HepG2 (cell line): Measurements from ENCODE around the gene ACOT13. TPM values are rescaled to one million over a fixed set of nuclear protein-coding genes. Genes with fewer than 3 reads are reported as not detected.
A peak's percentile ranks its signal among the peaks of the same experiment; 100 is the strongest.

Source experiments
- ADNP ChIP-seq: sonication (generic); formaldehyde crosslinking; IDR thresholded peaks from 2 replicates; pipeline ENCODE4 v1.4.0; 2020; ENCODE audit warnings: missing genetic modification reagents
- IRF2 ChIP-seq: IDR thresholded peaks from 2 replicates; pipeline ENCODE4 v1.6.1; 2018; ENCODE audit warnings: missing genetic modification reagents, missing compliant biosample characterization
- KMT2A ChIP-seq: sonication (generic); formaldehyde crosslinking; IDR thresholded peaks from 2 replicates; pipeline ENCODE4 v1.4.0; 2020; ENCODE audit warnings: missing genetic modification reagents
- MED8 ChIP-seq: sonication (generic); formaldehyde crosslinking; IDR thresholded peaks from 2 replicates; pipeline ENCODE4 v1.8.1; 2023; ENCODE audit warnings: mild to moderate bottlenecking, missing genetic modification reagents; ENCODE audit not compliant: insufficient replicate concordance
- NPAS2 ChIP-seq: sonication (generic); formaldehyde crosslinking; IDR thresholded peaks from 2 replicates; pipeline ENCODE4 v1.8.0; 2022; ENCODE audit warnings: mild to moderate bottlenecking, missing genetic modification reagents, borderline replicate concordance
- NR2F2 ChIP-seq: IDR thresholded peaks from 2 replicates; pipeline ENCODE4 v1.6.1; 2012; ENCODE audit warnings: low read depth, inconsistent platforms, borderline replicate concordance
- PAF1 ChIP-seq: IDR thresholded peaks from 2 replicates; pipeline ENCODE4 v1.6.1; 2016; ENCODE audit warnings: missing genetic modification reagents, missing compliant biosample characterization
- POLR2AphosphoS5 ChIP-seq: IDR thresholded peaks from 2 replicates; pipeline ENCODE4 v1.6.1; 2012; ENCODE audit warnings: low read depth, low read length
- PRDM15 ChIP-seq: sonication (generic); formaldehyde crosslinking; IDR thresholded peaks from 2 replicates; pipeline ENCODE4 v1.4.0; 2020; ENCODE audit warnings: missing genetic modification reagents
- RORA ChIP-seq: sonication (generic); formaldehyde crosslinking; IDR thresholded peaks from 2 replicates; pipeline ENCODE4 v1.5.0; 2020; ENCODE audit warnings: mild to moderate bottlenecking, missing genetic modification reagents, moderate library complexity
- SMAD3 ChIP-seq: sonication (generic); formaldehyde crosslinking; IDR thresholded peaks from 2 replicates; pipeline ENCODE4 v1.4.0; 2020; ENCODE audit warnings: missing genetic modification reagents
- ZNF503 ChIP-seq: sonication (generic); formaldehyde crosslinking; IDR thresholded peaks from 2 replicates; pipeline ENCODE4 v1.4.0; 2020; ENCODE audit warnings: missing genetic modification reagents
- ZNF570 ChIP-seq: sonication (generic); formaldehyde crosslinking; IDR thresholded peaks from 2 replicates; pipeline ENCODE4 v1.4.0; 2020; ENCODE audit warnings: mild to moderate bottlenecking, missing genetic modification reagents, borderline replicate concordance
- ZNF710 ChIP-seq: sonication (generic); formaldehyde crosslinking; IDR thresholded peaks from 2 replicates; pipeline ENCODE4 v1.5.0; 2020; ENCODE audit warnings: mild to moderate bottlenecking, missing genetic modification reagents, borderline replicate concordance
- ZNF782 ChIP-seq: sonication (generic); formaldehyde crosslinking; IDR thresholded peaks from 2 replicates; pipeline ENCODE4 v1.4.0; 2020; ENCODE audit warnings: missing genetic modification reagents, mild to moderate bottlenecking, borderline replicate concordance
- polyA plus RNA-seq, 8 experiments: library from polyadenylated mRNA; depleted of rRNA in 3 of 8; stranded (reverse) in 7 of 8; unstranded in 1 of 8; fragments of >200 nt; fragmentation: Illumina TruSeq in 4 of 8; extraction: Trizol in 4 of 8; gene quantifications; 2 replicates each; pipeline versions ENCODE4 v1.2.1 to v1.2.3, GENCODE V29; 2011 to 2016; ENCODE audit warnings: low read depth in 4 of 8, missing spikeins in 1 of 8, mixed read lengths in 1 of 8; ENCODE audit not compliant: insufficient read depth in 1 of 8
- total RNA-seq, 5 experiments: library from RNA; depleted of rRNA; stranded (reverse); fragments of >200 nt; fragmentation: Illumina TruSeq; extraction: Trizol; gene quantifications; 2 replicates each; pipeline ENCODE4 v1.2.3, GENCODE V29; 2016; ENCODE audit warnings: low read depth in 1 of 5
- TF ChIP-seq, protein P1 (sequence below): sonication (generic); formaldehyde crosslinking; IDR thresholded peaks from 2 replicates; pipeline ENCODE4 v1.8.1; 2023; ENCODE audit warnings: mild to moderate bottlenecking, inconsistent platforms, moderate library complexity, missing genetic modification reagents, borderline replicate concordance
- TF ChIP-seq, protein P2 (sequence below): sonication (generic); formaldehyde crosslinking; IDR thresholded peaks from 2 replicates; pipeline ENCODE4 v1.8.1; 2022; ENCODE audit warnings: mild to moderate bottlenecking, missing genetic modification reagents
- TF ChIP-seq, protein P3 (sequence below): sonication (generic); formaldehyde crosslinking; IDR thresholded peaks from 2 replicates; pipeline ENCODE4 v1.5.0; 2020; ENCODE audit warnings: mild to moderate bottlenecking, low read depth, missing genetic modification reagents, borderline replicate concordance

ACOT13 gene
- total and polyA plus RNA-seq, 2 of the 13 experiments (the other 11 are each of a cell fraction or from before 2014, with no cell fraction given), result 31.5 to 45.1 TPM

DNA sequence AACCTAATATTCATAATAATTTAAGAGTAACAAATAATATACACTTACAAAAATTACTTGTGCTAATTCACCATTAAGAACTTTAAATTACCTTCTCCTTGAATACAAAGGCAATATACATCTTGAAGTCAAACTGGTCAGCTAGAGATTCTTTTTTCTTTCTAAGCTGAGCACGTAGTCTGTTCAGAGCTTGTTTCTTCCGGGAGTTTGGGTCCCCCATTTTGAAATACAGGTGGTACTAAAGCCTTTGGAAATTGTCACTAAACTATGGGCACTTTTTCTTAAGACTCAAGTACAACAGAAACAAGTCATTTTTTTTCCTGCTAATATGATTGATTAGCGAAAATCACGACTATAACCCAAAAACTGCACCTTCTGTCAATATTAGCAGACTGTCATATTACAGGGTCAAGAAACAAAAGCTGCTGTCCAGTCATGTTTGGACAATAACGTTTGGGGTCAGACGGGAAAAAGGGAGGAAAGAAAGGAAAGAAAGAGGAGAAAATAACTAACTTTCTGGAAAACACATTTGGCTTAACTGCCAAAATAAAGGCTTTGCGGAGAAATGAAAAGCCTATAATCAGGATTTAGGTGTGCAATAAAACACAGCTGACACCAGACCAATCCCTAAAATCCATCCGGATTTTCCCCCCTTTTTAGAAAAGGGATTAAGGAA, 51.7 kb downstream of the ACOT13 start (continued):
- TF ChIP-seq PRDM15 (CRISPR knock-in tag) (no peak), NPAS2 (CRISPR knock-in tag) (no peak), KMT2A (CRISPR knock-in tag) (0 out of 2 replicates have a peak, but pooled peaks have one; percentile 10), RORA (no peak), ZNF570 (CRISPR knock-in tag) (no peak), POLR2AphosphoS5 (peak; percentile 17; the same call in 1 of the 2 replicates), PAF1 (0 out of 2 replicates have a peak, but pooled peaks have one; percentile 40), NR2F2 (no peak), MED8 (CRISPR knock-in tag) (no peak), ZNF710 (CRISPR knock-in tag) (no peak), ADNP (no peak), ZNF503 (CRISPR knock-in tag) (peak; percentile 9; the same call in 1 of the 2 replicates), SMAD3 (0 out of 2 replicates have a peak, but pooled peaks have one; percentile 16), ZNF782 (CRISPR knock-in tag) (no peak), IRF2 (CRISPR knock-in tag) (0 out of 2 replicates have a peak, but pooled peaks have one; percentile 0)
- TF ChIP-seq, protein P1, sequence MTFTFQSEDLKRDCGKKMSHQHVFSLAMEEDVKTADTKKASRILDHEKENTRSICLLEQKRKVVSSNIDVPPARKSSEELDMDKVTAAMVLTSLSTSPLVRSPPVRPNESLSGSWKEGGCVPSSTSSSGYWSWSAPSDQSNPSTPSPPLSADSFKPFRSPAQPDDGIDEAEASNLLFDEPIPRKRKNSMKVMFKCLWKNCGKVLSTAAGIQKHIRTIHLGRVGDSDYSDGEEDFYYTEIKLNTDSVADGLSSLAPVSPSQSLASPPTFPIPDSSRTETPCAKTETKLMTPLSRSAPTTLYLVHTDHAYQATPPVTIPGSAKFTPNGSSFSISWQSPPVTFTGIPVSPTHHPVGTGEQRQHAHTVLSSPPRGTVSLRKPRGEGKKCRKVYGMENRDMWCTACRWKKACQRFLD, result no peak
- TF ChIP-seq, protein P2, sequence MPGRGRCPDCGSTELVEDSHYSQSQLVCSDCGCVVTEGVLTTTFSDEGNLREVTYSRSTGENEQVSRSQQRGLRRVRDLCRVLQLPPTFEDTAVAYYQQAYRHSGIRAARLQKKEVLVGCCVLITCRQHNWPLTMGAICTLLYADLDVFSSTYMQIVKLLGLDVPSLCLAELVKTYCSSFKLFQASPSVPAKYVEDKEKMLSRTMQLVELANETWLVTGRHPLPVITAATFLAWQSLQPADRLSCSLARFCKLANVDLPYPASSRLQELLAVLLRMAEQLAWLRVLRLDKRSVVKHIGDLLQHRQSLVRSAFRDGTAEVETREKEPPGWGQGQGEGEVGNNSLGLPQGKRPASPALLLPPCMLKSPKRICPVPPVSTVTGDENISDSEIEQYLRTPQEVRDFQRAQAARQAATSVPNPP (CRISPR knock-in tag), result no peak
- TF ChIP-seq, protein P3, sequence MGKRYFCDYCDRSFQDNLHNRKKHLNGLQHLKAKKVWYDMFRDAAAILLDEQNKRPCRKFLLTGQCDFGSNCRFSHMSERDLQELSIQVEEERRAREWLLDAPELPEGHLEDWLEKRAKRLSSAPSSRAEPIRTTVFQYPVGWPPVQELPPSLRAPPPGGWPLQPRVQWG (CRISPR knock-in tag), result no peak
